Colonic mucosa (tissue), 4 donors: ENCODE measurements around the gene WNK2. TPM values are rescaled to one million over a fixed set of nuclear protein-coding genes. Genes with fewer than 3 reads are reported as not detected.
"Not testable (repeated sequence)": the region's sequence is repeated elsewhere in the genome, so short reads cannot be mapped to it uniquely, and the experiment has no call there.

Experiments used
- DNase-seq: peaks from one replicate; pipeline ENCODE4 v3.0.0-alpha.2; 2020
- H3K27ac ChIP-seq: fragments of 200-600 bp; one replicate; pipeline ENCODE4 v1.8.0; 2021
- H3K27me3 ChIP-seq: fragments of 200-600 bp; one replicate; pipeline ENCODE4 v1.8.0; 2021
- H3K36me3 ChIP-seq: fragments of 200-600 bp; one replicate; pipeline ENCODE4 v1.8.0; 2021
- H3K4me1 ChIP-seq: fragments of 200-600 bp; one replicate; pipeline ENCODE4 v1.8.0; 2021; ENCODE audit warnings: mild to moderate bottlenecking
- H3K4me3 ChIP-seq: fragments of 200-600 bp; one replicate; pipeline ENCODE4 v1.8.0; 2021
- H3K9ac ChIP-seq, 2 donors: one replicate each; pipeline ENCODE4 v1.7.0; 2013; ENCODE audit warnings: control low read depth in 2 of 2, low read depth in 2 of 2, low read length in 2 of 2
- H3K9me3 ChIP-seq: fragments of 200-600 bp; one replicate; pipeline ENCODE4 v1.8.0; 2021
- CTCF ChIP-seq: fragments of 200-600 bp; IDR thresholded peaks from one replicate; pipeline ENCODE4 v1.8.0; 2022; ENCODE audit warnings: antibody characterized with exemption, mild to moderate bottlenecking
- intact Hi-C: fragments of 100-400 bp; cut with DNase I; formaldehyde crosslinking; loops from one replicate; pipeline ENCODE4 v1.14.1; 2022
- total RNA-seq, 2 donors: library from RNA; stranded (reverse); fragmentation: NEBNext Ultra II Directional in 1 of 2; extraction: Animal tissue kit (Norgen Biotek cat#: 25700) in 1 of 2; gene quantifications; one replicate each; pipeline ENCODE4 v1.2.1, GENCODE V29; 2021
- donor health status: healthy.
- donor health status: DM: no; HTN: no; CAD: no.
- donor health status: DM: no; HTN: no; CAD: no.

The WNK2 gene
- total RNA-seq, 2 donors from 2014 or later = 161 to 238 TPM

GRCh38 chr9:93247099-93247865 lies 63.3 kb downstream of the WNK2 start:
- H3K27me3 ChIP-seq = no peaks in the 10 kb centered on the region
- no peaks in the 10 kb centered on the region for H3K36me3 ChIP-seq
- no peaks in the 10 kb centered on the region for H3K9me3 ChIP-seq
- intact Hi-C loops = no loop called here
- no peaks in the 10 kb centered on the region for H3K4me1 ChIP-seq
- no peak overlapping the region for H3K9ac ChIP-seq
- H3K4me3 ChIP-seq = no peak overlapping the region
- no peak for TF ChIP-seq CTCF
- no peak overlapping the region for H3K27ac ChIP-seq
- DNase-seq = no peak

- intact Hi-C loops = no loop called here
- H3K4me1 ChIP-seq = no peaks in the 10 kb centered on the region
- H3K27me3 ChIP-seq = no peaks in the 10 kb centered on the region
- H3K4me3 ChIP-seq = no peak overlapping the region
- H3K9ac ChIP-seq = no peak overlapping the region
- H3K9me3 ChIP-seq = no peaks in the 10 kb centered on the region
- H3K36me3 ChIP-seq = no peaks in the 10 kb centered on the region
- no peak overlapping the region for H3K27ac ChIP-seq
- DNase-seq = no peak
- TF ChIP-seq CTCF = no peak
Observed at GRCh38 chr9:93247892-93248291, 64.0 kb downstream of the WNK2 start.

DNA sequence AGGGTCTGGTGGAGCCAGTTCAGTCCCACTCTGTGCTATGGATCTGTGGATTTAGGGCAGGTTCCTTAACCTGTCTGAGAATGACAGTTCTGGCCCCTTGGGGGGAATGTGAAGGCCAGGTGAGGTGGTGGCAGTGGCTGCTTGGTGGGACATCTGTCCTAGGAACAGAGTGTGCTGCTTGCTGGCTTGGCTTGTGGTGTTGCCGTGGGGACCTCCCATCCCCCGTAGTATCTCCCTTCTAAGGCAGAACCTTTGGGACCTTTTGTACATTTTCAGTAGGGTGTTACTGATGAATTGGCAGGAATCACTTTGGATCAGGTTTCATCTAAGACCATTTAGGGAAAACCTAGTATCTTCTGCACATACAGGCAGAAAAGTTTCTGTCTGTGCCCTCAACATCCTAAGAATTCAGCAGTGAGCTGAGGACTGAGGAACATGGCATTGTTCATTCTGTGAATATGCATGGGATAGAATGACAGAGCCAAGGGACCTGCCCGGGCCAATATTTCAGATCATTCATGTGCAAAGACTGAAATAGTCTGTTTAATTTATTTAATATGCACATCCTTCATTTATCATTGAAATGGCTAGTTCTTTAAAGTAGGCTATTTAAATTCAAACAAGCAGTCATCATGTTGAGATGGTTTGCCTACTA lies 64.6 kb downstream of the WNK2 start:
- intact Hi-C loops = no loop called here
- no peaks in the 10 kb centered on the region for H3K9me3 ChIP-seq
- H3K27me3 ChIP-seq = no peaks in the 10 kb centered on the region
- H3K27ac ChIP-seq = no peak overlapping the region
- H3K9ac ChIP-seq = no peak overlapping the region
- H3K4me1 ChIP-seq = no peaks in the 10 kb centered on the region
- H3K4me3 ChIP-seq = no peak overlapping the region
- no peaks in the 10 kb centered on the region for H3K36me3 ChIP-seq
- no peak for TF ChIP-seq CTCF
- no peak for DNase-seq

DNA sequence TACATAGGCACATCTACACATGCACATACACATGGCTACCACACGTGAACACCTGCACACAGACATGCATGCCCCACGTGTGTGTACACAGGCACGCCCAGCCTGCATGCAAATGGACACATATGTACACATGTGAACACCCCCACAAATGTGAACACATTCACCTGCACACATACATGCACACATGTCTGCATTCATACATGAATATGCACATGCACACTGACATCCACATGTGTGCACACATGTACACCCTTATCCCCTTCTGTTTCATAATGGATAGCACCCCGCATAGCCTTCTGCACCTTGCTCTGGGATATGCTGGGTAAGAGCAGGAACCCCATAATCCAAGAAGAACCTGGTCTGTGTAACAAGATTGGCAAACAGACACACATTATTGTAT lies 66.2 kb downstream of the WNK2 start:
- H3K9ac ChIP-seq = no peak overlapping the region
- no peaks in the 10 kb centered on the region for H3K27me3 ChIP-seq
- H3K36me3 ChIP-seq = no peaks in the 10 kb centered on the region
- no peaks in the 10 kb centered on the region for H3K4me1 ChIP-seq
- intact Hi-C loops = no loop called here
- no peak overlapping the region for H3K27ac ChIP-seq
- TF ChIP-seq CTCF = no peak
- no peaks in the 10 kb centered on the region for H3K9me3 ChIP-seq
- no peak overlapping the region for H3K4me3 ChIP-seq
- DNase-seq = no peak

GRCh38 chr9:93251309-93251708 lies 67.4 kb downstream of the WNK2 start:
- H3K9me3 ChIP-seq, H3K4me1 ChIP-seq, DNase-seq, H3K27ac ChIP-seq, H3K9ac ChIP-seq, H3K36me3 ChIP-seq, H3K4me3 ChIP-seq, H3K27me3 ChIP-seq, intact Hi-C loops: not testable (repeated sequence)

DNA sequence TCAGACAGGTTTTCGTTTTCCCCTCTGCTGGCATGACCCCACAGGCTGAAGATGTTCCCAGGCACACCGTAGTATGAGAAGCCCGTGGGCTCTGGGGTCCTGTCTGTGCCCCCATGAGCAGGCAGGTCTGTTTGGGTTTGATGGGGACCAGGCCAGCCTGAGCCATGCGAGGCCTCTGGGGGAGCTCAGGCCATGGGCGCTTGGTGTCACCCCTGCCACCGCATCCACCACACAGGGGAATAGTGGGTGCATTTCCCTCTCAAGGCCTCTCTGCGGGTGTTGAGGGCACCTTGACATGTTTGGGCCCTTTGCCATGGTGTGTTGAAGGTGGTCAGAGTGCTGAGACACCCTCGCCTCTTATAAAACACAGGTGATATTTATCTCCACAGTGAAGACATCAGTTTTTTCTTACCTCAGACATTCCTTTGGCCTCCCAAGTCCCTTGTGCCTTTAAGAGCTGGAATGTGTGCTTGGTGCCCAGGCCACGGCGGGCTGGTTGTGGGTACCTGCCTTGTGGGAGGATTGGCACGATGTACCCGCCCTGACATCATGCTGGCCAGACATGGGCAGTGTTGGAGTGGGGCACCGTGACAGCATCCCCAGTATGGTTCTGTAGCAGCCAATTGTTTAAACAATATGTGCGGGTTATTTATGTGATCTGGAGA lies 68.3 kb downstream of the WNK2 start:
- Histone ChIP-seq H3K27me3 (no peaks in the 10 kb centered on the region), H3K4me1 (no peaks in the 10 kb centered on the region), H3K4me3 (no peak overlapping the region), H3K36me3 (no peaks in the 10 kb centered on the region), H3K9ac (no peak overlapping the region), H3K9me3 (no peaks in the 10 kb centered on the region), H3K27ac (no peak overlapping the region)
- intact Hi-C loops = no loop called here
- no peak for TF ChIP-seq CTCF
- DNase-seq = no peak
